ENCODE data around the gene CCDC136.

The CCDC136 gene

DNA sequence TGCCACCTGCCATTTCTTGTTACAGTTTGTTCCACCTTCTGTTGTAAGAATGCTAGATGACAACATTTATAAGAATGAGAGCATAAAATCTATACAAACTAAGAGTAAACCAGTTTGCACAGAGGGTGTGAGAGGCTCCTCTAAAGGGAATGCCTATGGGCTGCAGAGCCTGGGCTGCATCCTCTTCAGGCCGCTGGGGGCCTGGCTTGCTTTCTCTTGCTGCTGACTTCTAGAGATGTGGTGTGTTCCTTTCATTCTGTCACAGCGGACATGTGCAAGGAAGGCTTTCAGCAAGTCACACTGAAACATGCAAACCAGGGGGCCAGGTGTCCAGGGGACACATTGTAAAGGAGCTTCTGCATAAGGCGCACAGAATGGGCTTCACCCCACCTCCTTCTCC, 63.8 kb downstream of the CCDC136 start:
- no peaks in the 10 kb centered on the region for H3K9me3 ChIP-seq (ENCODE audit: control insufficient read depth, insufficient read depth, low read length)
- H3K36me3 ChIP-seq (ENCODE audit: control insufficient read depth, insufficient read depth, low read length): peaks cover 50% of the 10 kb centered on the region
- no peaks in the 10 kb centered on the region for H3K27me3 ChIP-seq (ENCODE audit: control insufficient read depth, insufficient read depth, low read length)
- no peak overlapping the region for H3K9ac ChIP-seq (ENCODE audit: low read depth, low read length)
- H3K4me1 ChIP-seq (ENCODE audit: control insufficient read depth, insufficient read depth, low read length): no peaks in the 10 kb centered on the region
- H3K4me3 ChIP-seq (ENCODE audit: low read depth, low read length): no peak overlapping the region

DNA sequence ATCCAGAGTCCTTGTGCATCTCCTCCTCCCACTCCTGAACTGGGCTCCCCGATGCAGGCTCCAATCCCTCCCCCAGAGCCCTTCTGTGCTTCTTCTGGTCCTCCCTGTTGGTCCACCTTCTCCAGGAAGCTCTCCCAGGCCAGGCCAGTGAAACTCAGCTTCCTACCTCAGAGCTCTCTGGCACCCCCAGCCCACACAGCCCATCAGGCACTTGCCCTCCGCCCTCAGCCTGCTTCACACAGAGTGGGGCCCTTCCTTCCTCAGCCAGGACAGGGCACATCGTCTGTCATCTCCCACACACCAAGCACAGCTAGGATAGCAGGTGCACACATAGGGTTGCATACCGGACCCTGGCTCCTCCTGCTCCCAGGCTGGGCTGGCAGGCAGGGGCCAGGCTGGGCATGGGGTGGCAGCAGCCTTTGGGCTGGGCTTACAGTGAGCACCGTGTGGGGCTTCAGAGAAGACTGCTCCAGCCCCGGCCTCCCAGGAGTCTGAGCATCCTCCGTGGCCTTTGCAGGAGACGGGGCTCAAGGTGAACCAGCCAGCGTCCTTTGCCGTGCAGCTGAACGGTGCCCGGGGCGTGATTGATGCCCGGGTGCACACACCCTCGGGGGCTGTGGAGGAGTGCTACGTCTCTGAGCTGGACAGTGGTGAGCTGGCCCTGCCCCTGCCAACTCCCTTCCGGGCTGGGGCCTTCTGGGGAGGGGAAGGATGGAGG, 64.4 kb downstream of the CCDC136 start:
- Histone ChIP-seq H3K9ac (ENCODE audit: low read depth, low read length) (no peak overlapping the region), H3K36me3 (ENCODE audit: control insufficient read depth, insufficient read depth, low read length) (peaks cover 44% of the 10 kb centered on the region), H3K4me1 (ENCODE audit: control insufficient read depth, insufficient read depth, low read length) (no peaks in the 10 kb centered on the region), H3K27me3 (ENCODE audit: control insufficient read depth, insufficient read depth, low read length) (no peaks in the 10 kb centered on the region), H3K4me3 (ENCODE audit: low read depth, low read length) (no peak overlapping the region), H3K9me3 (ENCODE audit: control insufficient read depth, insufficient read depth, low read length) (no peaks in the 10 kb centered on the region)

DNA sequence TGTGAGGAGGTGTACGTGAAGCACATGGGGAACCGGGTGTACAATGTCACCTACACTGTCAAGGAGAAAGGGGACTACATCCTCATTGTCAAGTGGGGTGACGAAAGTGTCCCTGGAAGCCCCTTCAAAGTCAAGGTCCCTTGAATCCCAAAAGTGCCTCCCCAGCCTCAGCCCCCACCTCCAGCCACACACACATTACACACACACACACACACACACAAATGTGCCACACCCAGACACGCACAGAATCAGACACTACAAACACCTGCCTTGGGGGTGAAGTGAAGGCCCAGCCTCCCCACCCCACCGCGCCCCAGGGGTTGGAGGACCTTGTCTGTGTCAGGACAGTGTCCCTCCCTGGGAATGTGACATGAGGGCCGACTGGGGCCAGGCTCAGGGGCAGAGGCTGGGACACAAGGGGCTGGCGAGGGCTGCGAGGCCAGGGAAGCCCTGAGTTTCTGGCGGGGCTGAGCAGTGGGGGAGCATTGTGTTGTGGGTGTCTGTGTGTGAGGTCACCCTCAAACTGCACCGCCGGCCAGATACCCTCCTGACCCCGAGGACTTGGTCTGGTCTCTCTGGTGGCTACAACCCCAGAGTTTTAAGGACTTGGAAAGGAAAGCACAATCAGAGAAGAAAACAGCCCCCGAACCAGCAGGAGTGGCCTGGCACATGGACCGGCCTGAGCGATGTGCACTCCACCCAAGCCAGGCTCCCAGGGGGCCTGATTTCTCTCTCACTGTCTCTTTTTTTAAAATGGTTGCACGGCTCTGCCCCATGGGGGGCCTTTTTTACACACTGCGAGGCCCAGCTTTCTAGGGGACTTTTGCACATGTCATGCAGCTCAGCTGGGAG, 66.8 kb downstream of the CCDC136 start:
- peaks cover under 1% of the 10 kb centered on the region for H3K4me1 ChIP-seq (ENCODE audit: control insufficient read depth, insufficient read depth, low read length)
- no peaks in the 10 kb centered on the region for H3K9me3 ChIP-seq (ENCODE audit: control insufficient read depth, insufficient read depth, low read length)
- peaks cover 28% of the 10 kb centered on the region for H3K36me3 ChIP-seq (ENCODE audit: control insufficient read depth, insufficient read depth, low read length)
- no peak overlapping the region for H3K4me3 ChIP-seq (ENCODE audit: low read depth, low read length)
- no peaks in the 10 kb centered on the region for H3K27me3 ChIP-seq (ENCODE audit: control insufficient read depth, insufficient read depth, low read length)
- H3K9ac ChIP-seq (ENCODE audit: low read depth, low read length): no peak overlapping the region

DNA sequence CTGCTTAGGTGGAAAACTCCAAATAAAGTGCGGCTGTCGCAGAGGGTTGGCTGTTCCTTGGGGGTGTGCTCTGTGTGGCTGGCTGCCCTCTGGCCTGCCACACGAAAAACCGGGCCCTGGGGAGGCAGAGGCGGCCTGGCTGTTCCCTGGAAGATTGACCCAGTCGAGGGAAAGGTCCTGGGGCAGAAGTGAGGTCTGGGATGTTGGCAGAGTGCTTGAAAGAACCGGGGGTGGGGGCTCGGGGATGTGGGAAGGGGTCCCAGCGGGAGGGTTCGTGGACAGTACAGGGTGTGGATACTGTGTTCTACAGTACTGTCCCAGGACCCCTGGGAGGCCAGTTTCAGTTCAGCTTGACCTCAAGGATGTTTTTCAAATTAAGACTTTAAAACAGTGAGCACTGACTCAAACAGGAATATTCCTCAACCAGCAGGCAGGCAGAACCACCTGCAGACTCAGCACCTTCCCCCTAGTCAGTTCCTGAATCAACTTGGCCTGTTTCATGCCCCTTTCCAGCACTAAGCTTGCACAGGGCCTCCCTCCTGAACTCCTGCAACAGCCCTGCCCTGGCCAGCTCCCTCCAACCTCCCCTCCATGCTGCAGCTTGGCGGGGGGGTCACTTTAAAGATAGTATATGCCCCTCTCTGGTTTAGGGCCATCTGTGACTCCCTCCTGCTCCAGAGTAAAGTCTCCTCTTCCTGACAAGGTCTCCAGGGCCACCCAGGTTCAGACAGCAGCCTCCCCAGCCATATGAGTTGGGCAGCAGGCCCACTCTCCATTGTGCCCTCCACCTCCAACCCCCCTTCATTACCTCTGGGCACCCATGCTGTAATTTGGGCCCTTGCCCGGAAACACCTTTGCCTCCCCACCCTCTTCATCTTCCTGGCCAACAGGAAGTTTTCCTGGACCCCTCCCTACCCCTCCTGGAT, 67.7 kb downstream of the CCDC136 start:
- Histone ChIP-seq H3K4me3 (ENCODE audit: low read depth, low read length) (no peak overlapping the region), H3K27me3 (ENCODE audit: control insufficient read depth, insufficient read depth, low read length) (no peaks in the 10 kb centered on the region), H3K9ac (ENCODE audit: low read depth, low read length) (no peak overlapping the region), H3K36me3 (ENCODE audit: control insufficient read depth, insufficient read depth, low read length) (peaks cover 19% of the 10 kb centered on the region), H3K4me1 (ENCODE audit: control insufficient read depth, insufficient read depth, low read length) (peaks cover 4% of the 10 kb centered on the region), H3K9me3 (ENCODE audit: control insufficient read depth, insufficient read depth, low read length) (no peaks in the 10 kb centered on the region)

DNA sequence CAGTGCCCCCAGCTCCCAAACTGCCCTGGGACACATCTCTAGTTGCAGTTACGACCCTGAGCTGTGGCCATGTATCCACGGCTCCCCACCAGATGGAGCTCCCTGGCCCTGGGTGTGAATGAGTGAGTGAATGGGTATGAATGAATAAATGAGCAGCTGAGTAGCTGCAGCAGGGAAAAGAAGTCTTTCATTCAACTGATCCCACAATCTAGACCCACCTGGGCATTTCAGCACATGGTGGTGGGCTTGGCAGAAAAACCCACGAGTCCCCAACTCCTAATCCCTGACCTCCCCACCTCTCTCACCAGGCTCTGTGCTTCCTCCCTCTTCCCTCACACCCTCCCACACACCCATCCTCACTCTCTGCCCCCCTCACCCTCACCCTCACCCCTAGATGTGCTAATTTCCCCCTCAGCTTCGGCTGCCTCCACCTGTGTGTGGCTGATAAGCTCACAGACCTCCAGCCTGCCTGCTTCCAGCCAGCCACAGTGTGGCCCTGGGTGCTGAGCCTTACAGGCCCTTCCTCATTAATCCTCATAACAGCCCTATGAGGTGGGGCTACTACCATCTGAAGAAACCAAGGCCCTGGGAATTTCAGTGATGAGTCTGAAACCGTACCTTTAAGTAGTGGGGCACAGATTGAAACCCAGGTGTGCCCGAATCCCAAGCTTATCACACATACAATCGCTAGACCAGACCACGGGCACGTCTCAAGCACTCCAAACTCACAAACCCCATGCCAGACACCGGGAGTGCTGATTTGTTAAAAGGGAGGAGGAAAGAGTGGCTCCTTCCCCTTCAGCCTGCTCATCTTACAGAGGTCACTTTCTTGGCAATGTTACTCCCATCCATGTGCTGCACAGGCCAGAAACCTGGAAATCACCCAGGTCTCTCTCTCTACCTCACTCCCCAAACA, 68.6 kb downstream of the CCDC136 start:
- Histone ChIP-seq H3K4me3 (ENCODE audit: low read depth, low read length) (no peak overlapping the region), H3K9me3 (ENCODE audit: control insufficient read depth, insufficient read depth, low read length) (no peaks in the 10 kb centered on the region), H3K4me1 (ENCODE audit: control insufficient read depth, insufficient read depth, low read length) (peaks cover 4% of the 10 kb centered on the region), H3K9ac (ENCODE audit: low read depth, low read length) (no peak overlapping the region), H3K36me3 (ENCODE audit: control insufficient read depth, insufficient read depth, low read length) (peaks cover 17% of the 10 kb centered on the region), H3K27me3 (ENCODE audit: control insufficient read depth, insufficient read depth, low read length) (no peaks in the 10 kb centered on the region)

DNA sequence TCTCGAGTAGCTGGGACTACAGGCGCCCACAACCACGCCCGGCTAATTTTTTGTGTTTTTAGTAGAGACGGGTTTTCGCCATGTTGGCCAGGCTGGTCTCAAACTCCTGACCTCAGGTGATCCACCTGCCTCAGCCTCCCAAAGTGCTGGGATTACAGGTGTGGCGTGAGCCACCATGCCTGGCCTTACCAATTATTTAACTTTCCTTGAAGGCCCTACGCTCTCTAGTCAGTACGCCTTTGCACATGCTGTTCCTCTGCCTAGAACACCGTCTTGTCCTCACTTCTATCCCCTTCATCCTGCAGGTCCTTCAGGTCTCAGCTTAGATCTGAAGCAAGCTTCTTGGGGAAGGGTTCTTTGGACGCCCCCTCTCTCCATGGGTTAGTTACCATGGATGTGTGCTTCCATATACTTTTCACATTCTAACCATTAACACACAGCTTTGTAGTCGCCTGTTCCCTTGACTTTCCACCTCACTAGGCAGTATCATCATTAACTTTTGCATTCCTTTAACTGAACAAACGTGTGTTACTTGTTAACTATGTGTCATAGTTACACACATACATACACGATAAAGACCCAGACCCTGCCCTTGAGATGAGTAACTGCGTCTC, 70.3 kb downstream of the CCDC136 start:
- Histone ChIP-seq H3K36me3 (ENCODE audit: control insufficient read depth, insufficient read depth, low read length) (peaks cover 20% of the 10 kb centered on the region), H3K9ac (ENCODE audit: low read depth, low read length) (no peak overlapping the region), H3K4me3 (ENCODE audit: low read depth, low read length) (peak overlapping the region; percentile 97), H3K9me3 (ENCODE audit: control insufficient read depth, insufficient read depth, low read length) (no peaks in the 10 kb centered on the region), H3K4me1 (ENCODE audit: control insufficient read depth, insufficient read depth, low read length) (peaks cover 4% of the 10 kb centered on the region), H3K27me3 (ENCODE audit: control insufficient read depth, insufficient read depth, low read length) (peaks cover under 1% of the 10 kb centered on the region)

DNA sequence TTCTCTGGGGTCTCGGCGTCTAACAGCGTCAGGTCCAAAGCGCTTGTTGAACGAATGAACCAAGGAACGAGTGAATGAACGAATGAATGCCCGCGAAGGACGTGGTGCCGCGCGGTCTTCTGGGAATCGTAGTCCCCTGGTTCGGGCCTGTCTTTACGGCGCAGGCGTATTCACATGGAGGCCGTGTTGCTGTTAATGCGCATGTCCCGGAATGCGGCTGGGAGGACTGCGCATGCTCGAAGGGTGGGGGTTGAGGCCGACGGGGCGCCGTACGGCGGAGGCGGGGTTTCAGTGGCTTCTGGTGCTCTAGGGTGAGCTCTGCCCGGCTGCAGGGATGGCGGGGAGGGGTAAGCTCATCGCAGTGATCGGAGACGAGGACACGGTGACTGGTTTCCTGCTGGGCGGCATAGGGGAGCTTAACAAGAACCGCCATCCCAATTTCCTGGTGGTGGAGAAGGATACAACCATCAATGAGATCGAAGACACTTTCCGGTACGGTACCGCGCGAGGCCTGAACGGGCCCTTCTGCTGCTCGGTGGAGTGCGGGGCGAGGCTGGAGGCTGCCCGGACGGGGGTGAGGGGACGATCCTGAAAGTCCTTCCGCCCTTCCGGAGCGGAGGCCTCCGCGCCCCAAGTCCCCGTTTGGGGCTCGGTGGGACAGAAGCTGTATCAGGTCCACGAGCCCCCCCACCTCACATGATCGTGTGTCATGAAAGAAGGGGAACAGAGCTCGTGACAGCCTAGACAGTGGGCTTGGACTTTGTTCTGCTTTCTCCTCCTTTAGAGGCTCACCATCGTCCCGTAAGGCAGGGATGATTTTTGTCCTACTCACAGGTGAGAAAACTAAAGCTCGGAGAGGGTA, 71.0 kb downstream of the CCDC136 start, which contains the start of gene ATP6V1F:
ATP6V1F (plus strand) TSS at position 286 of the 862 bp plus-strand sequence; CDS start at position 335, 49 bp downstream.
- peaks cover 20% of the 10 kb centered on the region for H3K36me3 ChIP-seq (ENCODE audit: control insufficient read depth, insufficient read depth, low read length)
- no peaks in the 10 kb centered on the region for H3K9me3 ChIP-seq (ENCODE audit: control insufficient read depth, insufficient read depth, low read length)
- H3K27me3 ChIP-seq (ENCODE audit: control insufficient read depth, insufficient read depth, low read length): peaks cover 3% of the 10 kb centered on the region
- peak within 1 kb of the TSS; percentile 97 for H3K4me3 ChIP-seq (ENCODE audit: low read depth, low read length)
- peak within 1 kb of the TSS; percentile 90 for H3K9ac ChIP-seq (ENCODE audit: low read depth, low read length)
- peaks cover 4% of the 10 kb centered on the region for H3K4me1 ChIP-seq (ENCODE audit: control insufficient read depth, insufficient read depth, low read length)

DNA sequence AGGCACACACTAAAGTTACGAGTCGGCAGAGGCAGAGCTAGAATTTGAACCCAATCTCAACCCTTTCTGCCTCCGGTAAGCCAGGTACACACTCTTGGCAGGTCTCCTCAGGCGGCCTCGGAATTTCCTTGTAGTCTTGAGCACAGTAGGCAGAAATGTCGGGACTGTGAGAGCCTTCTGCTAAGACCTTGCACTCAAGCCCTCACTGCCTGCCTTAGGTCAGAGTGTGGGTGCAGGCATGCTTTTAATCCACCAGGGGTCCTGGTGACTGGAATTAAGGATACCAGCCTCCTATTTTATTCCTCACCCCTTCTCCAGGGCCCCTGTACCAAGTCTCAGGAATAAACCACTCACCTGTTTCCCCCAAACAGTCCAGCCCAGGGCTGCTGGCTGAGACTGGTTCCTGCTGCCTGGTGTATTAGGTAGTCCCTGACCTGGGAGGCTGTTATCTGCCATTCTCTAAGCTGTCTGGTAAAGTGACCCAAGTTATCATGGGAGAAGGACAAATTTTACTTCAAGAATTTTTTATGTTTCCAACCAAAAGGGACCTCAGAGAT, 71.7 kb downstream of the CCDC136 start:
- Histone ChIP-seq H3K9me3 (ENCODE audit: control insufficient read depth, insufficient read depth, low read length) (no peaks in the 10 kb centered on the region), H3K27me3 (ENCODE audit: control insufficient read depth, insufficient read depth, low read length) (peaks cover 10% of the 10 kb centered on the region), H3K4me1 (ENCODE audit: control insufficient read depth, insufficient read depth, low read length) (peaks cover 9% of the 10 kb centered on the region), H3K36me3 (ENCODE audit: control insufficient read depth, insufficient read depth, low read length) (peaks cover 17% of the 10 kb centered on the region), H3K9ac (ENCODE audit: low read depth, low read length) (peak overlapping the region; percentile 90), H3K4me3 (ENCODE audit: low read depth, low read length) (peak overlapping the region; percentile 97)

DNA sequence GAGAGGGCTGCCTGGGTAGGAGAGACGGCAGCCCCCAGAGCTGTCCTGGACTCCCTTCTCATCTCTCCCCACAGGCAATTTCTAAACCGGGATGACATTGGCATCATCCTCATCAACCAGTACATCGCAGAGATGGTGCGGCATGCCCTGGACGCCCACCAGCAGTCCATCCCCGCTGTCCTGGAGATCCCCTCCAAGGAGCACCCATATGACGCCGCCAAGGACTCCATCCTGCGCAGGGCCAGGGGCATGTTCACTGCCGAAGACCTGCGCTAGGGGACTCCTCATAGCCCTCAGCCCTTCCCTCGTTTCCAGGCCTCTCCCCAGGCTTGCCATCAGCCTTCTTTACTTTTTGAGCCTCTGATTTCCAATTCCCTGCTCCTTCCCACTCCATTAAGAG, 73.5 kb downstream of the CCDC136 start:
- H3K4me1 ChIP-seq (ENCODE audit: control insufficient read depth, insufficient read depth, low read length): peaks cover 13% of the 10 kb centered on the region
- H3K36me3 ChIP-seq (ENCODE audit: control insufficient read depth, insufficient read depth, low read length): peaks cover 13% of the 10 kb centered on the region
- no peak overlapping the region for H3K9ac ChIP-seq (ENCODE audit: low read depth, low read length)
- peaks cover 17% of the 10 kb centered on the region for H3K27me3 ChIP-seq (ENCODE audit: control insufficient read depth, insufficient read depth, low read length)
- H3K4me3 ChIP-seq (ENCODE audit: low read depth, low read length): no peak overlapping the region
- H3K9me3 ChIP-seq (ENCODE audit: control insufficient read depth, insufficient read depth, low read length): no peaks in the 10 kb centered on the region

Measured in iPS-15b (cell line).